CD14-positive monocyte (primary cell): ENCODE data around the gene NXPH4. TPM values are rescaled to one million over a fixed set of nuclear protein-coding genes. Genes with fewer than 3 reads are reported as not detected.

Experiments used
- DNase-seq, 3 donors: peaks; one replicate each; pipeline ENCODE4 v3.0.0-alpha.2; 2011 to 2022
- H2AFZ ChIP-seq: 2 replicates; pipeline ENCODE4 v1.6.0; 2012; ENCODE audit warnings: mild to moderate bottlenecking, low read depth, low read length, inconsistent platforms; ENCODE audit not compliant: insufficient read depth, poor library complexity, severe bottlenecking
- H3K27ac ChIP-seq, 2 donors: 1 replicate in 1 of 2; 2 replicates in 1 of 2; pipeline ENCODE4 v1.5.1; 2012 to 2013; ENCODE audit warnings: low read length in 2 of 2, control low read depth in 1 of 2, inconsistent platforms in 1 of 2, low read depth in 1 of 2, mild to moderate bottlenecking in 1 of 2
- H3K27me3 ChIP-seq, 2 donors: one replicate each; pipeline versions ENCODE4 v1.6.0 to v1.6.1; 2011 to 2013; ENCODE audit warnings: low read length in 2 of 2; ENCODE audit not compliant: control insufficient read depth in 2 of 2, insufficient read depth in 2 of 2
- H3K36me3 ChIP-seq, 2 donors: replicated peaks in 1 of 2; 1 replicate in 1 of 2; 2 replicates in 1 of 2; pipeline versions ENCODE4 v1.5.1 to v1.6.1; 2012 to 2013; ENCODE audit warnings: low read length in 2 of 2, control low read depth in 1 of 2, inconsistent platforms in 1 of 2, mild to moderate bottlenecking in 1 of 2; ENCODE audit not compliant: insufficient read depth in 2 of 2, control insufficient read depth in 1 of 2
- H3K4me1 ChIP-seq, 2 donors: 1 replicate in 1 of 2; 2 replicates in 1 of 2; pipeline versions ENCODE4 v1.5.1 to v1.6.1; 2012 to 2013; ENCODE audit warnings: low read length in 2 of 2, control low read depth in 1 of 2, inconsistent platforms in 1 of 2, mild to moderate bottlenecking in 1 of 2, moderate library complexity in 1 of 2; ENCODE audit not compliant: insufficient read depth in 2 of 2, control insufficient read depth in 1 of 2
- H3K4me2 ChIP-seq: replicated peaks from 2 replicates; pipeline ENCODE3; 2012; ENCODE audit warnings: low read length, moderate library complexity, mild to moderate bottlenecking; ENCODE audit not compliant: poor library complexity, severe bottlenecking; ENCODE audit errors: extremely low read depth
- H3K4me3 ChIP-seq, 3 experiments: fragments of 200-600 bp in 1 of 3; sonication (generic) in 1 of 3; replicated peaks in 1 of 3; 1 replicate in 2 of 3; 2 replicates in 1 of 3; pipeline ENCODE4 v1.5.1; 2011 to 2013; ENCODE audit warnings: low read length in 3 of 3, mild to moderate bottlenecking in 3 of 3, control low read depth in 2 of 3, low read depth in 2 of 3, inconsistent platforms in 1 of 3, moderate library complexity in 1 of 3
- H3K79me2 ChIP-seq: 2 replicates; pipeline ENCODE4 v1.6.0; 2012; ENCODE audit warnings: mild to moderate bottlenecking, control low read depth, inconsistent platforms, low read length, moderate library complexity; ENCODE audit not compliant: insufficient read depth
- H3K9ac ChIP-seq: 2 replicates; pipeline ENCODE4 v1.6.0; 2017; ENCODE audit warnings: low read length, mild to moderate bottlenecking; ENCODE audit not compliant: insufficient read depth, poor library complexity, severe bottlenecking
- H3K9me3 ChIP-seq, 2 donors: replicated peaks in 1 of 2; 1 replicate in 1 of 2; 2 replicates in 1 of 2; pipeline versions ENCODE4 v1.5.1 to v1.6.1; 2012 to 2013; ENCODE audit warnings: low read length in 2 of 2, control low read depth in 1 of 2; ENCODE audit not compliant: control insufficient read depth in 1 of 2, insufficient read depth in 1 of 2
- H4K20me1 ChIP-seq: 2 replicates; pipeline ENCODE4 v1.6.0; 2012; ENCODE audit warnings: mild to moderate bottlenecking, low read length, control low read depth, moderate library complexity; ENCODE audit not compliant: insufficient read depth
- H3K27ac Mint-ChIP-seq, 7 donors: one replicate each; pipeline ENCODE4 v1.8.0; 2020; ENCODE audit warnings: mild to moderate bottlenecking in 7 of 7, mixed read lengths in 7 of 7, moderate library complexity in 6 of 7, inconsistent platforms in 2 of 7
- H3K27me3 Mint-ChIP-seq, 3 donors: one replicate each; pipeline ENCODE4 v1.8.0; 2021 to 2022; ENCODE audit warnings: low read depth in 3 of 3, mild to moderate bottlenecking in 3 of 3, mixed read lengths in 3 of 3, moderate library complexity in 3 of 3, inconsistent platforms in 1 of 3
- H3K36me3 Mint-ChIP-seq, 2 donors: one replicate each; pipeline ENCODE4 v1.8.0; 2020; ENCODE audit warnings: mixed read lengths in 2 of 2, inconsistent platforms in 1 of 2, mild to moderate bottlenecking in 1 of 2
- H3K4me1 Mint-ChIP-seq: one replicate; pipeline ENCODE4 v1.8.0; 2020; ENCODE audit warnings: mild to moderate bottlenecking, mixed read lengths
- H3K4me3 Mint-ChIP-seq, 2 donors: one replicate each; pipeline ENCODE4 v1.8.0; 2020; ENCODE audit warnings: mild to moderate bottlenecking in 2 of 2, mixed read lengths in 2 of 2, moderate library complexity in 1 of 2
- H3K9me3 Mint-ChIP-seq, 7 donors: one replicate each; pipeline ENCODE4 v1.8.0; 2020 to 2022; ENCODE audit warnings: mixed read lengths in 7 of 7, mild to moderate bottlenecking in 6 of 7, moderate library complexity in 6 of 7, inconsistent platforms in 2 of 7
- CTCF ChIP-seq: fragments of 200-600 bp; IDR thresholded peaks from one replicate; pipeline ENCODE4 v1.8.0; 2022; ENCODE audit warnings: antibody characterized with exemption, mild to moderate bottlenecking
- WGBS: methylation state at CpG from one replicate; pipeline ENCODE4 v1.1.5; 2013; ENCODE audit warnings: missing lambda C conversion rate; ENCODE audit not compliant: insufficient coverage; 5-methylcytosine and 5-hydroxymethylcytosine counted together
- intact Hi-C, 2 donors: fragments of 100-400 bp; cut with micrococcal nuclease; formaldehyde crosslinking; loops; one replicate each; pipeline versions ENCODE4 v1.15.0 to v1.15.1; 2023
- polyA plus RNA-seq, 3 donors: library from polyadenylated mRNA; depleted of rRNA in 1 of 3; unstranded in 2 of 3; stranded (reverse) in 1 of 3; fragments of 300-500 nt in 2 of 3; fragments of >200 nt in 1 of 3; fragmentation: Illumina TruSeq in 2 of 3; gene quantifications; 1 replicate in 2 of 3; 2 replicates in 1 of 3; pipeline ENCODE4 v1.2.3, GENCODE V29; 2012 to 2021

The NXPH4 gene
- polyA plus RNA-seq, 3 donors = not detected

- peak overlapping the region in 1 of 2 donors; percentile 80 for H3K4me3 Mint-ChIP-seq
- no peak for TF ChIP-seq CTCF
- H3K9me3 ChIP-seq = peaks cover 0 to 54% of the 10 kb centered on the region in 2 donors
- no peak overlapping the region for H3K27ac ChIP-seq
- peaks cover 3 to 28% of the 10 kb centered on the region in 2 donors for H3K36me3 Mint-ChIP-seq
- intact Hi-C loops = no loop called here
- H3K4me1 Mint-ChIP-seq = peaks cover 39% of the 10 kb centered on the region
- no peaks in the 10 kb centered on the region for H3K79me2 ChIP-seq
- H3K4me2 ChIP-seq = no peak overlapping the region
- H3K27me3 Mint-ChIP-seq = peaks cover 89 to 98% (median 92%) of the 10 kb centered on the region in 3 donors
- peaks cover 89 to 95% of the 10 kb centered on the region in 2 donors for H3K27me3 ChIP-seq
- no peak overlapping the region for H2AFZ ChIP-seq
- H3K9ac ChIP-seq = no peak overlapping the region
- no peaks in the 10 kb centered on the region for H3K36me3 ChIP-seq
- DNase-seq = no peak
- peaks cover 21 to 30% of the 10 kb centered on the region in 2 donors for H3K4me1 ChIP-seq
- H3K27ac Mint-ChIP-seq = peak overlapping the region in 2 of 7 donors; percentile 16 to 47
- no peak overlapping the region for H3K4me3 ChIP-seq
- 69% methylated on average over 1 of the region's 1 CpG for WGBS
- peaks cover 7% of the 10 kb centered on the region for H4K20me1 ChIP-seq
- peaks cover 0 to 34% (median 12%) of the 10 kb centered on the region in 7 donors for H3K9me3 Mint-ChIP-seq
These were observed 4.2 kb downstream of the NXPH4 start for GRCh38 chr12:57220770-57221168.

- Mint-ChIP-seq H3K27me3 (peaks cover 90 to 98% (median 93%) of the 10 kb centered on the region in 3 donors), H3K27ac (peak overlapping the region in 2 of 7 donors; percentile 16 to 47), H3K4me1 (peaks cover 40% of the 10 kb centered on the region), H3K36me3 (peaks cover 3 to 30% of the 10 kb centered on the region in 2 donors), H3K9me3 (peaks cover 0 to 38% (median 12%) of the 10 kb centered on the region in 7 donors), H3K4me3 (peak overlapping the region in 1 of 2 donors; percentile 80)
- peaks cover 4% of the 10 kb centered on the region for H4K20me1 ChIP-seq
- H3K27me3 ChIP-seq = peaks cover 87 to 95% of the 10 kb centered on the region in 2 donors
- H2AFZ ChIP-seq = no peak overlapping the region
- no peak for TF ChIP-seq CTCF
- no peak overlapping the region for H3K4me2 ChIP-seq
- H3K79me2 ChIP-seq = no peaks in the 10 kb centered on the region
- no peak overlapping the region for H3K27ac ChIP-seq
- peaks cover 20 to 30% of the 10 kb centered on the region in 2 donors for H3K4me1 ChIP-seq
- no peak overlapping the region for H3K9ac ChIP-seq
- intact Hi-C loops = no loop called here
- WGBS = 7% methylated on average over 21 of the region's 24 CpGs
- peaks cover 0 to 53% of the 10 kb centered on the region in 2 donors for H3K9me3 ChIP-seq
- H3K36me3 ChIP-seq = no peaks in the 10 kb centered on the region
- no peak overlapping the region for H3K4me3 ChIP-seq
- no peak for DNase-seq
These were observed 4.7 kb downstream of the NXPH4 start for GRCh38 chr12:57221169-57221917.
